OCI-LY1 (cell line): ENCODE results near the gene NRG2.

ENCODE experiments used
- H2AFZ ChIP-seq: fragments of 200-600 bp; sonication (generic), shearing (Covaris generic); 2 replicates; pipeline ENCODE4 v1.6.0; 2014; ENCODE audit warnings: antibody characterized with exemption, mild to moderate bottlenecking, low read length
- H3F3A ChIP-seq: fragments of 200-600 bp; sonication (generic), shearing (Covaris generic); 2 replicates; pipeline ENCODE4 v1.6.0; 2014; ENCODE audit warnings: mild to moderate bottlenecking, antibody characterized with exemption, low read length, moderate library complexity; ENCODE audit not compliant: insufficient read depth
- H3K27ac ChIP-seq: fragments of 200-600 bp; sonication (generic); 2 replicates; pipeline ENCODE4 v1.5.1; 2014; ENCODE audit warnings: low read length, mixed run types, mild to moderate bottlenecking, low read depth; ENCODE audit not compliant: poor library complexity, severe bottlenecking
- H3K27me3 ChIP-seq: fragments of 200-600 bp; sonication (generic); 2 replicates; pipeline ENCODE4 v1.6.0; 2014; ENCODE audit warnings: antibody characterized with exemption, mild to moderate bottlenecking, low read length, moderate library complexity; ENCODE audit not compliant: insufficient read depth
- H3K36me3 ChIP-seq: fragments of 200-600 bp; sonication (generic); 2 replicates; pipeline ENCODE4 v1.6.1; 2014; ENCODE audit warnings: mild to moderate bottlenecking, antibody characterized with exemption, low read length, moderate library complexity, mixed read lengths; ENCODE audit not compliant: insufficient read depth
- H3K4me1 ChIP-seq: fragments of 200-600 bp; sonication (generic); 2 replicates; pipeline ENCODE4 v1.5.1; 2014; ENCODE audit warnings: mild to moderate bottlenecking, low read length, moderate library complexity; ENCODE audit not compliant: insufficient read depth, severe bottlenecking
- H3K4me2 ChIP-seq: fragments of 200-600 bp; sonication (generic), shearing (Covaris generic); 2 replicates; pipeline ENCODE4 v1.6.1; 2014; ENCODE audit warnings: low read length
- H3K4me3 ChIP-seq: fragments of 200-600 bp; sonication (generic); 2 replicates; pipeline ENCODE4 v1.5.1; 2014; ENCODE audit warnings: low read length, low read depth, mild to moderate bottlenecking, mixed read lengths; ENCODE audit not compliant: poor library complexity, severe bottlenecking
- H3K79me2 ChIP-seq: fragments of 200-600 bp; shearing (Covaris generic); 2 replicates; pipeline ENCODE4 v1.6.1; 2016; ENCODE audit warnings: mixed run types, low read length, mixed read lengths; ENCODE audit not compliant: insufficient read depth
- H3K9ac ChIP-seq: fragments of 200-600 bp; sonication (generic), shearing (Covaris generic); 2 replicates; pipeline ENCODE4 v1.6.1; 2014; ENCODE audit warnings: mild to moderate bottlenecking, low read length, mixed read lengths
- H3K9me2 ChIP-seq: fragments of 200-600 bp; sonication (generic), shearing (Covaris generic); 2 replicates; pipeline ENCODE4 v1.6.1; 2014; ENCODE audit warnings: low read depth, mild to moderate bottlenecking, low read length, mixed read lengths
- H3K9me3 ChIP-seq: fragments of 200-600 bp; shearing (Covaris generic); 2 replicates; pipeline ENCODE4 v1.6.1; 2014; ENCODE audit warnings: low read length, mixed read lengths
- H4K20me1 ChIP-seq: fragments of 200-600 bp; sonication (generic), shearing (Covaris generic); 2 replicates; pipeline ENCODE4 v1.6.0; 2016; ENCODE audit warnings: mild to moderate bottlenecking, low read length; ENCODE audit not compliant: insufficient read depth
- CTCF ChIP-seq: fragments of 200-600 bp; sonication (generic), shearing (Covaris generic); IDR thresholded peaks from 2 replicates; pipeline ENCODE4 v1.5.1; 2017; ENCODE audit warnings: mild to moderate bottlenecking, antibody characterized with exemption, low read length, moderate library complexity, mixed read lengths
- EZH2 ChIP-seq: fragments of 200-600 bp; sonication (generic), shearing (Covaris generic); IDR thresholded peaks from 2 replicates; pipeline ENCODE4 v1.8.0; 2017; ENCODE audit warnings: borderline replicate concordance, mixed run types, mild to moderate bottlenecking, antibody characterized with exemption, low read length, moderate library complexity, mixed read lengths

The NRG2 gene

DNA sequence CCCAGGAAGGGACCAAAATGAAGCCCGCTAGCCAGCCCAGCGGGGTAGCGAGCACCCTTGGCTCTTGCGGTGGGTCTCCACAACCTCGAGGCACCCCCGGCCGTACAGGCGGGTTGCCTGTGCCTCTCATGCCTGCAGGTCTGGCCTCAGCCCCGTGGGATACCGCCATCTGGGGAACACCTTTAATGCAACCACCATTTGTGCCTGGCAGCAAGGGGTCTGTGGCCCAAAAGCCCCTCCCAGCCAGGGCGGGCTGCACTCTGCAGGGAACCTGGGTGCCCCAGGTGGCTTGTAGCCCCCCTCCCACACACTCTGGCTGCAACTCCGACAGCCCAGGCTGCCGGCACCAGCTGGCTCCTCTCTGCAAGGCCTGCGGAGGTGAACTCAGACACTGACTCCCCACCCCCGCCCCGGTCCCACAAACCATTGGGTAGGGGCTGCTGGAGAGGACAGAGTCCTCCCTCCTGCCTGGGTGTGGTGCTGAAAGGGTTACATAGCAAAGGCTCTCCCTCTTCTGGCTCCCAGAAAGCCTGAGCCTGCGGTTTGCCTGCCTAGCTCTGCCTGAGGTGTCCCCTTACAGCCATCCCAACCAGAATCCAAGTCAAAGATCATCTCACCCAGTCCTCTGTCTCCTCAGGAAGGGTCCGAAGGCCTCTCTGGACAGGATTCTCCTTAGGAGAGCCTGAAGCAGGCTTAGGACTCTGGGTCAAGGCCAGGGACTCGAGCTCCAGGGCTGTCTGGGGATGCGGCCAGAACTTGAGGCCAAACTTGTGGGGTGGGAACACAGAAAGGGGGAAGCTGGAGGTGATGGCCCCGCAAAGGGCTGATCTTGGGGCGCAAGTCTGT is 138.1 kb downstream of the NRG2 start:
- H3K9ac ChIP-seq, result no peak overlapping the region
- H3K4me2 ChIP-seq, result no peak overlapping the region
- no peak overlapping the region for H3K4me3 ChIP-seq

DNA sequence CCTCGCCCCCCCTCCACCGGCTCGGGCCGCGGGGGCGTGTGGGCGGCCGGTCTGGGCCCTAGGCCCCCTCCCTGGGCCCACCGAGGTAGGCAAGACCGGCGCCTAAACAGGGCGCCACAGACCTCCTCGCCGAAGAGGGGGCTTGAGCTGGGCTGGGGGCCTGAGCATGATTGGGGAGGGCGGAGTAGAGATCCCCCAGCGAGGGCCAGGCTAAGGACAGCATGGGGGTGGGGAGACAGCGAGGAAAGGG is 138.6 kb downstream of the NRG2 start:
- Histone ChIP-seq H3K36me3 (no peaks in the 10 kb centered on the region), H3K9ac (no peak overlapping the region), H3K4me3 (no peak overlapping the region), H2AFZ (no peak overlapping the region), H3K9me3 (no peaks in the 10 kb centered on the region), H3K27me3 (no peaks in the 10 kb centered on the region; the same call in 1 of the 2 replicates), H3K4me1 (no peaks in the 10 kb centered on the region), H3F3A (no peaks in the 10 kb centered on the region), H3K79me2 (no peaks in the 10 kb centered on the region), H3K27ac (no peak overlapping the region), H4K20me1 (no peaks in the 10 kb centered on the region), H3K9me2 (no peaks in the 10 kb centered on the region), H3K4me2 (no peak overlapping the region)
- no peak for TF ChIP-seq EZH2
- no peak for TF ChIP-seq CTCF

More for the DNA sequence above, 138.1 kb downstream of the NRG2 start:
- H3K9me3 ChIP-seq, result no peaks in the 10 kb centered on the region
- no peak overlapping the region for H2AFZ ChIP-seq
- TF ChIP-seq CTCF, result no peak
- no peak for TF ChIP-seq EZH2
- no peaks in the 10 kb centered on the region for H3F3A ChIP-seq
- no peaks in the 10 kb centered on the region for H4K20me1 ChIP-seq
- H3K4me1 ChIP-seq, result no peaks in the 10 kb centered on the region
- H3K27me3 ChIP-seq, result no peaks in the 10 kb centered on the region; the same call in 1 of the 2 replicates
- H3K36me3 ChIP-seq, result no peaks in the 10 kb centered on the region
- no peak overlapping the region for H3K27ac ChIP-seq
- H3K9me2 ChIP-seq, result no peaks in the 10 kb centered on the region
- H3K79me2 ChIP-seq, result no peaks in the 10 kb centered on the region

DNA sequence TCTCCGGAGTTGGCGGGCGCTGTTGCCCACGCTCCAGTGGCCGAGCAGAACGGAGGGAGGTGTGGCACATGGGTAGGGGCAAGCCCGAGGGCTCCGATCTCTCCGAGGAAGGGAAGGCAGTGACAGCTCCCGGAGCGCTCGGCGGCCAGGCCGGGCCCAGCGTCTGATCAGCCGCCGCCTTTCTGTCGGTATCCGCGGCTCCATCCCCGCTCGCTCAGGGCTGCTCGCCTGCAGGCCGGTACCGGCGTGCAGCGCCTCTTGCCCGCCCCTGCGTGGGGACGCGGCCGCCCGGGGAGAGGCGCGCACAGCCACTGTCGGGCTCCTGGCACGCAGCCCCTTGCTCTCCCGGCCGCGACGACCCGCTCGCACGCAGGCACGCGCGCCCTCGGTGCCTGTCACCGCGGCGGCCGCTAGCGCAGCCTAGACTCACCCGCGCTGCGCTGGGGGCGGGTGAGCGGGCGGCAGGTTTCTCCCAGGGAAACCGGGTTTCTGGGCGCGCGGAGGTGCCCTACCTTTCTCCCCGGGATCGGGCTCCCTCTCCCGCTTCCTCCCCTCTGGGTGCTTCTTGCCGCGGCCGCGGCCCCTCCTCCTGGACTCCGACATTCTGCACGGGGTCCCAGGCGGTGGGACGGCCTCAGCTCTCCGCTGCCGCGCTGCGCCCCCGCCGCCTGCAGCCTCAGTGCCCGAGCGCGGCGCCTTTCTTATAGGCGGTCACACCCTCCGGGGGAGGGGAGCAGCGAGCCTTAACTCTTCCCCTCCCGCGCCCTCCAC is 139.1 kb downstream of the NRG2 start:
- no peak overlapping the region for H3K27ac ChIP-seq
- TF ChIP-seq EZH2 (no peak), CTCF (no peak)
- no peaks in the 10 kb centered on the region for H4K20me1 ChIP-seq
- no peak overlapping the region for H2AFZ ChIP-seq
- no peak overlapping the region for H3K9ac ChIP-seq
- H3K9me2 ChIP-seq, result no peaks in the 10 kb centered on the region
- H3K4me2 ChIP-seq, result no peak overlapping the region
- H3K4me1 ChIP-seq, result no peaks in the 10 kb centered on the region
- no peaks in the 10 kb centered on the region for H3F3A ChIP-seq
- H3K9me3 ChIP-seq, result no peaks in the 10 kb centered on the region
- no peaks in the 10 kb centered on the region; the same call in 1 of the 2 replicates for H3K27me3 ChIP-seq
- H3K79me2 ChIP-seq, result no peaks in the 10 kb centered on the region
- no peak overlapping the region for H3K4me3 ChIP-seq
- no peaks in the 10 kb centered on the region for H3K36me3 ChIP-seq
